CD4-positive, alpha-beta T cell (primary cell): Measurements from ENCODE around the gene CAND1. TPM values are rescaled to one million over a fixed set of nuclear protein-coding genes. Genes with fewer than 3 reads are reported as not detected.

ENCODE experiments used
- ATAC-seq: fragments of 200-7000 bp; cut with Tn5 transposase; one replicate; pipeline ENCODE4 v1.10.0; 2022; ENCODE audit warnings: mild to moderate bottlenecking; ENCODE audit not compliant: poor library complexity
- CTCF ChIA-PET: fragments of 350-600 bp; sonication (Branson Sonifier 250); formaldehyde crosslinking; loops from one replicate; lab custom pipeline; 2021; ENCODE audit warnings: antibody characterized with exemption, inconsistent platforms; lab: Charles Lee
- POLR2A ChIA-PET: fragments of 350-600 bp; sonication (Branson Sonifier 250); formaldehyde crosslinking; loops from one replicate; lab custom pipeline; 2021; ENCODE audit warnings: antibody characterized with exemption, inconsistent platforms; lab: Charles Lee
- DNase-seq, 14 experiments: peaks; one replicate each; pipeline ENCODE4 v3.0.0-alpha.2; 2013 to 2020; ENCODE audit warnings: mixed read lengths in 2 of 14
- H3K27ac ChIP-seq, 2 donors: one replicate each; pipeline versions ENCODE4 v1.5.1 to v1.7.0; 2013; ENCODE audit warnings: low read length in 2 of 2, low read depth in 1 of 2, mild to moderate bottlenecking in 1 of 2
- H3K27me3 ChIP-seq, 2 experiments: 1 replicate in 1 of 2; 2 replicates in 1 of 2; pipeline versions ENCODE4 v1.6.1 to v1.7.0; 2013; ENCODE audit warnings: low read length in 2 of 2, control low read depth in 1 of 2, mild to moderate bottlenecking in 1 of 2, moderate library complexity in 1 of 2; ENCODE audit not compliant: insufficient read depth in 2 of 2, control insufficient read depth in 1 of 2
- H3K36me3 ChIP-seq: one replicate; pipeline ENCODE4 v1.6.1; 2013; ENCODE audit warnings: low read length, control low read depth; ENCODE audit not compliant: insufficient read depth
- H3K4me1 ChIP-seq: one replicate; pipeline ENCODE4 v1.6.1; 2013; ENCODE audit warnings: low read length, control low read depth; ENCODE audit not compliant: insufficient read depth
- H3K4me3 ChIP-seq: one replicate; pipeline ENCODE4 v1.5.1; 2013; ENCODE audit warnings: mild to moderate bottlenecking, low read length, moderate library complexity
- H3K9me3 ChIP-seq, 2 experiments: 1 replicate in 1 of 2; 2 replicates in 1 of 2; pipeline versions ENCODE4 v1.6.1 to v1.7.0; 2013; ENCODE audit warnings: low read length in 2 of 2, mild to moderate bottlenecking in 2 of 2, control low read depth in 1 of 2, moderate library complexity in 1 of 2; ENCODE audit not compliant: control insufficient read depth in 1 of 2, insufficient read depth in 1 of 2
- H3K27ac Mint-ChIP-seq: one replicate; pipeline ENCODE4 v1.8.0; 2020; ENCODE audit warnings: mixed read lengths
- H3K27me3 Mint-ChIP-seq: one replicate; pipeline ENCODE4 v1.8.0; 2021; ENCODE audit warnings: mixed read lengths
- H3K36me3 Mint-ChIP-seq: one replicate; pipeline ENCODE4 v1.8.0; 2021; ENCODE audit warnings: low read depth, mixed read lengths
- H3K4me1 Mint-ChIP-seq: one replicate; pipeline ENCODE4 v1.8.0; 2021; ENCODE audit warnings: low read depth, mixed read lengths
- H3K4me3 Mint-ChIP-seq: one replicate; pipeline ENCODE4 v1.8.0; 2020; ENCODE audit warnings: mild to moderate bottlenecking, mixed read lengths
- H3K9me3 Mint-ChIP-seq: one replicate; pipeline ENCODE4 v1.8.0; 2020; ENCODE audit warnings: mixed read lengths
- intact Hi-C, 2 experiments: fragments of 100-400 bp; cut with DNase I in 1 of 2; cut with micrococcal nuclease in 1 of 2; formaldehyde crosslinking; loops; one replicate each; pipeline versions ENCODE4 v1.15.1 to v1.9.0; 2023 to 2025; cut with DNase I, micrococcal nuclease
- total RNA-seq, 174 experiments: library from RNA in 2 of 174; stranded (reverse) in 2 of 174; gene quantifications; one replicate each; pipeline ENCODE4 v1.2.3 and lab custom pipeline; 2021 to 2026
- TF ChIP-seq, protein P1 (sequence below): fragments of 200-600 bp; IDR thresholded peaks from one replicate; pipeline ENCODE4 v1.8.0; 2022; ENCODE audit warnings: antibody characterized with exemption, mild to moderate bottlenecking

Gene CAND1
- total RNA-seq, 2 experiments from 2014 or later, result 118 to 124 TPM

DNA sequence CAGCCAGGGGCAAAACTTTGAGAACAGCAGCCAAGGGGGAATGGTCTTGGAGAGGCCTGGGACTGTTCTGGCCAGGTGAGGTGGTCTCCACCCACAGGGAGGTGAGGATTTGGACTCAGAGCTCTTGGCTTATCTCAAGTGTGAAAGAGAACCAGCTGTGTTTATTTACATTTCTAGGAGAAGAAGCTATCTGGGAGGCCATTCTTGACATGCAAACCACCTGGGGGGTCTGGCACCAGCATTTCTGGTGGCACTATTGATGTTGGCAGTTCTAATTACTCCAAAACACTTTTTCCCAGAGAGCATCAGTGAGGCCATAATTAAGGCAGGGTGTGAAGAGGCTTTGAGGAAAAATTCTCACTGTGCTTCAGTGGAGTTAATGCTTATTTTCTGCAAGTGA lies 95.1 kb downstream of the CAND1 start:
- no peaks in the 10 kb centered on the region for H3K4me1 ChIP-seq
- H3K27me3 ChIP-seq, result no peaks in the 10 kb centered on the region
- POLR2A ChIA-PET, result no interaction called here
- no peaks in the 10 kb centered on the region for H3K4me1 Mint-ChIP-seq
- intact Hi-C loops, result no loop called here
- DNase-seq (no peak), ATAC-seq (no peak)
- H3K27ac ChIP-seq, result no peak overlapping the region
- H3K4me3 ChIP-seq, result no peak overlapping the region
- CTCF ChIA-PET, result no interaction called here
- no peaks in the 10 kb centered on the region for H3K36me3 Mint-ChIP-seq
- no peak overlapping the region for H3K4me3 Mint-ChIP-seq
- no peaks in the 10 kb centered on the region for H3K27me3 Mint-ChIP-seq
- H3K36me3 ChIP-seq, result no peaks in the 10 kb centered on the region
- no peaks in the 10 kb centered on the region for H3K9me3 Mint-ChIP-seq
- TF ChIP-seq, protein P1, sequence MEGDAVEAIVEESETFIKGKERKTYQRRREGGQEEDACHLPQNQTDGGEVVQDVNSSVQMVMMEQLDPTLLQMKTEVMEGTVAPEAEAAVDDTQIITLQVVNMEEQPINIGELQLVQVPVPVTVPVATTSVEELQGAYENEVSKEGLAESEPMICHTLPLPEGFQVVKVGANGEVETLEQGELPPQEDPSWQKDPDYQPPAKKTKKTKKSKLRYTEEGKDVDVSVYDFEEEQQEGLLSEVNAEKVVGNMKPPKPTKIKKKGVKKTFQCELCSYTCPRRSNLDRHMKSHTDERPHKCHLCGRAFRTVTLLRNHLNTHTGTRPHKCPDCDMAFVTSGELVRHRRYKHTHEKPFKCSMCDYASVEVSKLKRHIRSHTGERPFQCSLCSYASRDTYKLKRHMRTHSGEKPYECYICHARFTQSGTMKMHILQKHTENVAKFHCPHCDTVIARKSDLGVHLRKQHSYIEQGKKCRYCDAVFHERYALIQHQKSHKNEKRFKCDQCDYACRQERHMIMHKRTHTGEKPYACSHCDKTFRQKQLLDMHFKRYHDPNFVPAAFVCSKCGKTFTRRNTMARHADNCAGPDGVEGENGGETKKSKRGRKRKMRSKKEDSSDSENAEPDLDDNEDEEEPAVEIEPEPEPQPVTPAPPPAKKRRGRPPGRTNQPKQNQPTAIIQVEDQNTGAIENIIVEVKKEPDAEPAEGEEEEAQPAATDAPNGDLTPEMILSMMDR, result no peak
- H3K27ac Mint-ChIP-seq, result no peak overlapping the region
- no peaks in the 10 kb centered on the region for H3K9me3 ChIP-seq

DNA sequence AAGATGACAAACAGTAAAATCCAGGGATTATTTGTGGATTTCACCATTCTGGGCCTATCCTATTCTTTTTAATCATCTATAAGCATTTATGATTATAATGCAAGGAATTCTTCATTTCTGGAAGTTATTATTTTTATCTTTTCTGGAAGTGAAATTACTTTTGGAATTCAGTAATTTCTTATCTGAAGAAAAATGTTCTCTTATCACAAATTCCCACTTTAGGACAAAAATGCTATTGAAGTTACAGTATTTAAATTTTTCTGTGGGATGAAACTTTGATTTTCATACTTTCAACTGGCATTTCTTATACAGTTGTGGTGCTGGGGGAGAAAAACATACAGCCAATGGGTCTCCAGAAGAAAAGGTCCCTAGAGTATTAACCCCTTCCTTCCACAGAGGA lies 96.0 kb downstream of the CAND1 start:
- POLR2A ChIA-PET, result no interaction called here
- H3K36me3 ChIP-seq, result no peaks in the 10 kb centered on the region
- DNase-seq (no peak), ATAC-seq (no peak)
- intact Hi-C loops, result no loop called here
- no peaks in the 10 kb centered on the region for H3K4me1 ChIP-seq
- H3K36me3 Mint-ChIP-seq, result no peaks in the 10 kb centered on the region
- no peak overlapping the region for H3K27ac Mint-ChIP-seq
- CTCF ChIA-PET, result no interaction called here
- no peak overlapping the region for H3K4me3 Mint-ChIP-seq
- no peaks in the 10 kb centered on the region for H3K9me3 Mint-ChIP-seq
- H3K4me1 Mint-ChIP-seq, result no peaks in the 10 kb centered on the region
- TF ChIP-seq, protein P1, result no peak
- H3K27me3 ChIP-seq, result no peaks in the 10 kb centered on the region
- no peak overlapping the region for H3K4me3 ChIP-seq
- no peaks in the 10 kb centered on the region for H3K27me3 Mint-ChIP-seq
- H3K27ac ChIP-seq, result no peak overlapping the region
- no peaks in the 10 kb centered on the region for H3K9me3 ChIP-seq

DNA sequence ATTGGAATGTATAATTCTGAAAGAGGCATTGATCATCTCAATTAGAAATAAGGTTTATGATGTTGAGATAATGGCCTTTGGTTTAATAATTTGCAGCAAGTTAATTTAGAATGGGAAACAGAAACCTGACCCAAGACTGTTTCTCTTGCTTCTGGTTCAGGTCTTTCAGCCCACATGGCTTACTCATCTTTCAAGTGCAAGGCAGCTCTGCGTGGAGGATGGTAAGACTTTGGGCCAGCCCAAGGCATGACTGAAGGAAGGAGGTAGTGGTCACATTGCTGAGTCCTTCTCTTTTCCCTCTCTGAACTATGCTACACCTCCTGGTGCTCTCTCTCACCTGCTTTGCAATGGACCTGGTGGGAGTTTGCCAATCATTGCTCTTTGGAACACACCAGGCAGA lies 98.7 kb downstream of the CAND1 start:
- no peak for ATAC-seq
- H3K4me3 Mint-ChIP-seq, result no peak overlapping the region
- Histone ChIP-seq H3K4me1 (no peaks in the 10 kb centered on the region), H3K27ac (no peak overlapping the region), H3K9me3 (peaks cover 0 to 5% of the 10 kb centered on the region in 2 experiments), H3K27me3 (no peaks in the 10 kb centered on the region), H3K36me3 (no peaks in the 10 kb centered on the region), H3K4me3 (no peak overlapping the region)
- no peaks in the 10 kb centered on the region for H3K4me1 Mint-ChIP-seq
- H3K36me3 Mint-ChIP-seq, result no peaks in the 10 kb centered on the region
- ChIA-PET CTCF (no interaction called here), POLR2A (no interaction called here)
- H3K9me3 Mint-ChIP-seq, result no peaks in the 10 kb centered on the region
- DNase-seq, result no peak
- no peaks in the 10 kb centered on the region for H3K27me3 Mint-ChIP-seq
- TF ChIP-seq, protein P1, result no peak
- intact Hi-C loops, result no loop called here
- H3K27ac Mint-ChIP-seq, result no peak overlapping the region
